Stimulated activated naive CD4-positive, alpha-beta T cell (primary cell): ENCODE measurements around the gene ZNF496.

ENCODE experiments used
- DNase-seq, 6 experiments: peaks; one replicate each; lab custom pipeline; 2025; lab: John Stamatoyannopoulos, UW

ZNF496 gene

DNA sequence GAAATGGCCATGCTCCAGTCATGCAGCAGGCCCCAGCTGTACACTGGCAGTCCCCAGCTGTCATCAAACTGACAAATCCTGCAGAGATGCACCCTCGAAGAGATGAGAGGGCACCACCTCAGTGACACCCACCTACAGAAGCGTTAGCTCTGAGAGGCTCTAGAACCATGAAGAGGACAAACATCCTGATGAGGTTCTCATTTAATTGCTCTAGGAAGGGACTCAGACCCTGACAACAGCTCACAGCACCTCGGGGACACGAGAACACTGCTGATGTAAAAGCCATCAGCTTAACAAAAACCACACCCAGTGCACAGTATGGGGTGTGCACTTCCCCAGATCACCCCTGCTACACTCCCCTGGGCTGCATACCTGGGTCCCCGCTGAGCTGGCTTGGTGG lies 3.4 kb downstream of the ZNF496 start:
- DNase-seq, result no peak

DNA sequence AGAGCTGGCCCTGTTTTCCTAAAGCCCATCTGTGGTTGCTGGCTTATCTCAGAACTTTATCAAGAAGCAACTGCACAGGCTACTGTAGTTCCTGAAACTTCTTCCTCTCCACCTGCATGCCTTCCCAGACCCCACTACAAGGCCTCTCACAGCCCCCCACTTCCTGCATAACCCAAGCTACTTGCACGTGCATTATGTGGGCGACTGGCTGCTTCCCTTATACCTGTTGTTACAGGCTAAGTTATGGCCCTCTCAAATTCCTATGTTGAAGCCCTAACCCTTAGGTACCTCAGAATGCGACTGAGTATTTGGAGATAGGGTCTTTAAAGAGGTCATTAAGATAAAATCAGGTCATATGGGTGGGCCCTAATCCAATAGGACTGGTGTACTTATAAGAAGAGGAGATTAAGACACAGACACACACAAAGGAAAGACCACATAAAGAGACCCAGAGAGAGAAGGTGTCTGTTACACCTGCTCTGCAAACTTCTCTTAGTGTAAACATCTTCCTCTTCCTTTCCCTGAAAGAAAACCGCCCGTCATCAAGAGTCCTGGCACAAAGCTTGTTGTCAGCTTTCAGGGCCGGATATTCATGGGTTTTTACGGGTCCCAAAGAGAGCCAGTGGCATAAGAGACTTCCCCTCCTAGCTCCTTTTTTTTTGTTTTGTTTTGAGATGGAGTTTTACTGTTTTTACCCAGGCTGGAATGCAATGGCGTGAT lies 5.1 kb downstream of the ZNF496 start:
- peak in 2 of 6 experiments; percentile 18 to 48 for DNase-seq

- no peak for DNase-seq
Observed at GRCh38 chr1:247324923-247325322, 6.7 kb downstream of the ZNF496 start.

GRCh38 chr1:247324204-247324787 lies 7.4 kb downstream of the ZNF496 start:
- DNase-seq, result no peak

GRCh38 chr1:247322849-247323586 lies 8.6 kb downstream of the ZNF496 start:
- peak in 3 of 6 experiments; percentile 5 to 59 (median 14) for DNase-seq

DNA sequence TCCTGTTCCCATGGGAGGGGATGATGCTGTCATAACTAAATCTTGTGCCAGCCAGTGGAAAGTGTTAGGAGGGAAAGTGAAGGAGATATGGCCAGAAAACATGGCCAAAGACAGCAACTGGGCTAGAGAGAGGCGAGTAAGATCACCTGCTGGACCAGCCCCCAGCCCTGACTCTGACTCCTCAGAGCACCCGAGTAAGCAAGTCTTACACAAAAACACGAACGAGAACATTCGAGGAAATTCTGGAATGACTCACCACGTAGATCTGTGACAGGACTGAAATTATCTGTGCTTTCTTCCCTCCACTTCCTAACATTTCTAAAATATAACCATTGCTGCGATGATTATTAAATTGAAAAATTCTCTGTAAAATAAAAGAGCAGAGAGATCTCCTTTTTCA lies 9.2 kb downstream of the ZNF496 start:
- DNase-seq, result no peak

GRCh38 chr1:247317702-247318101 lies 14.0 kb downstream of the ZNF496 start:
- no peak for DNase-seq

- no peak for DNase-seq
Observed at GRCh38 chr1:247316590-247317197, 15.0 kb downstream of the ZNF496 start.

- DNase-seq, result no peak
Observed at GRCh38 chr1:247304031-247304430, 27.6 kb downstream of the ZNF496 start.

DNA sequence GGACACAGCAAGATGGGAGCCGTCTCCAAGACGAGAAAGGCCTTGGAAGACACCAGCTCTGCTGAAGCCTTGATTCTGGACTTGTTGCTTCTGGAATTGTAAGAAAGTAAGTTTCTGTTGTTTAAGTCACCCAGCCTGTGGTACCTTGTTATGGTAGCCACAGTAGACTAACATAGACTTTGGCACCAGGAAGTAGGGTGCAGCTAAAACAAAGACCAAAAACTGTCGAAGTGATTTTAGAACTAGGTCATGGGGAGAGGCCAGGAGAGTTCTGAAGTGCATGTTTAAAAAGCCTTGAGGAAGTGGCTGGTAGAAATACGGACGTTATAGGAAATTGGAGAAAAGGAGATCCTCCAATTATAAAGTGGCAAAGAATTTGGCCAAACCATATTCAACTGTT lies 28.5 kb downstream of the ZNF496 start:
- DNase-seq, result no peak

DNA sequence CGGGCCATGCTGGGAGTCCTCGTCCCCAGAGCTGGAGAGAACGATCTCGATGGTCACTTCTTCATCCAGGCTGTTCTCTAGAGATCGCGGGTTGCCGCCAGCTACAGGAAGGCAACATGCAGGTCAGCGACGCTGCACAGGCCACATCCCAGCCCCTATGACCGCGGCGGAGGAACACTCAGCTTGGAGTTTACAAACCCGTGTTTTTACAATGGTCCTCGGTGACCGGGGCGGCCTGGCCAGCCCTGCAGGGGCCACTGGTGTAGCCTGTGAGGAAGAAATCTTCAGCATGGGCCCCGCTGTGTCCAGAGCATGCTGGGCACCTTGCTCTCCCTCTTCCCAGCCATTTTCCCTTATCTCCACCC lies 30.5 kb downstream of the ZNF496 start:
- no peak for DNase-seq

DNA sequence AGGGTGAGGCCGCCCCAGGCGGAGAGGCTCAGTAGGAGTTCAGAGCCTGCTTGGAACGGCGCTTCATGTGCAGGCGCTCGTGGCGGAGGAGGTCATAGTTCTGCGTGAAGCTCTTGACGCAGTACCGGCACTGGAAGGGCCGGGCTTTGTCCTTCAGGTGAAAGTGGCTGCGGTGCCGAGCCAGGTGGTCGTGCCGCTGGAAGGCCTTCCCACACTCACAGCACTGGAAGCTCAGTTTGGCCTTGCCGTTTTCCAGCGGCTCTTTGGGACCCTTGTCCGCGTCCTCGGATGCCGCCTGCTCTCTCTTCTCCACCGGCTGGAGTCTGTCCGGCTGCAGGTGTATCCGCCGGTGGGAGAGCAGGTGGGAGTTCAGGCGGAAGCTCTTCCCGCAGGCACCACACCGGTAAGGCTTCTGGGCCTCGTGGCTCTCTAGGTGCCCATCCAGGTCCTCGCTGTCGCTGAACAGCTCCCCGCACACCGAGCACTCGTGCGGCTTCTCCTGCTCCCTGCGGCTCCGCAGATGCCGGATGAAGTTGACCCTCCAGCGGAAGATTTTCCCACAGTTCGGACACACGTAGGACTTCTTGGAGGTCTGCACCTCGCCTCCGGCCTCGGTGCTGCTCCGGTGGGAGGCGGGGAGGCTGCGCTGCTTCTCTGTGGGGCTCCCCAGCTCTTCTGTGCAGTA lies 31.0 kb downstream of the ZNF496 start:
- DNase-seq, result no peak

DNA sequence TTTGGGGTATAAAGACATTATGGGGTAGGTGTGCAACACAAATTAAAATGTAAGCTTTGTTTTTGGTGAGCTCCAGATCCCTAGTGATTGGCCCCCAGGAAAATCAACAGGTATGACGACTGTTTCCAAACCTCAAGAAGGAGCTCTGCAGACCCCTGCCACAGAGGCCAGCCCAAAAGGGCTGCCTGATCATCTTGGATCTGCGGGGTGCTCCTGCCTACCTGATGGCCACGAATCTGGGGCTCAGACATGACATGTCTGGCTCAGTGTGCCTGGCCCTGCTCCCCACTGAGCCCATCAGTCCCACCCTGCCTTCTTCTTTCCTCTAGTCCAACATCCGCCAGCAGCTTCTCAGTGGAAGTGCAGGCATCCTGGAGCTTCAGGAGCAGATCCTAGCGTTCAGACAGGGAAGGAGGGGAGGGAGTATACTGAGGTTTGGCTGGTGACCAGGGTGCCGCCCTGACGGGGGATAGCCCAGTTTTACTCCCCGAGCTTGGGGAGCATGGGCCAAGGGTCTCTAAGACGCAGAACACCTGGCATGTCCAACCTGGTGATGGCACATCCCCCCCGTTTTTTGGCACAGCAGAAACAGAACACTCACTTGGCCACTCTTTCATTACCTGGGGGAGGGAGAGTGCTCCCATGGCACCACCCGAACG lies 31.8 kb downstream of the ZNF496 start:
- no peak for DNase-seq

- DNase-seq, result no peak
Observed at GRCh38 chr1:247298701-247299100, 33.0 kb downstream of the ZNF496 start.

GRCh38 chr1:247298124-247298481 lies 33.6 kb downstream of the ZNF496 start:
- no peak for DNase-seq

- DNase-seq, result no peak
Observed at GRCh38 chr1:247297263-247298123, 34.2 kb downstream of the ZNF496 start.

GRCh38 chr1:247296599-247297180 lies 35.0 kb downstream of the ZNF496 start:
- no peak for DNase-seq

DNA sequence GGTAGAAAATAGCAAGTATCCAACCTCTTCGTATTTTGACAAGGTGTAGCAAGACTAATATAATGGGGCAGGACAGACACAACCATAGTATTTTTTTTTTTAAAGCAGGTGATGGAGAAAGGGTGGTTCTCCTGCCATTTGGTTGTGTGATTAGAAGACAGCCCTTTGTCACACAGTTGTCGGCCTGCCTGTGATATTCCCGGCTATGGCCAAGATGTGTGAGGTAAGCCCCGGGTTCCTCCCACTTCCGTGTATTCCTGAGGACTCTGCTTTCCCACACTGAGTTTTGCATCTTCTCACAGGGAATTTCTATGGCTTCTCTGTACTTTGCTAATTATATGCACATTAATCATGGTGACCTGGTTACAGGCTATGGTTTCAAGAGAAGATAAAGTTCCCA lies 35.9 kb downstream of the ZNF496 start:
- no peak for DNase-seq

DNA sequence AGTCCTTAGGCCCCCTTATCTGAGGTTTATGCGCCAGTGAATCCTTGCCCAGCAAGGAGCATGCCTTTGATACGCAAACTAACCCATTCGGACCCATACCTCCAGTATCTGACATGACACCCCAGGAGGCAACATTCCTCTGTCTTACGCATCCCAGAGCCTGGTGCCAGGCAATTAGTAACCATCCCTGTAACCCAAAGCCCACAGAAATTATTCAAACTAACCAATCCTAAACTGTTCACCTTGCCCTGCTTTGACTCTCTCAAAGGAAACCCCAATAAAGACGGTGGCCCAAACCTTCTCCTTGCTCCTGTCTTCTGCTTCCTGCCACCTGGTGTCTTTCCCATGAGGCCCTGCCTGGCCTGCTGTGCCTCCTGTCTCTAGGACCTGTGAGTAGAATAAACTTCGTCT lies 36.4 kb downstream of the ZNF496 start:
- no peak for DNase-seq

DNA sequence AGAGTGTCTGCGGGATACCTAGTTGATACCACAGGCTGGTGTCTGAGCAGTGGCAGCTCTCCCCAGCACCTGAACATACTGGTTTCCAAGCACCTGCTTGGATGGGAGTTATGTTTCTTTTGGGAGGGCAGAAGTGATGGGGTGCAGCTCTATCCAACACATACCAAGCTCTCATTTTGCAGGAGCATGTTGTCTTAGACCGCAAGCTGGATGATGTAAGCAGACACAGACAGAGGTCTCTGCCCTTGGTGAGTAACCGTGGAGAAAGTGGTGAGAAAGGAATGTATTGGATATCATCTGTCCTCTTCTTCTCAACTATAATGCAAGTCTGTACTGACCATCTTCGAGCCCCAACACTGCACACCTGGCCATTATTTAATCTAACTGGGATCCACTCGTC lies 37.4 kb downstream of the ZNF496 start:
- no peak for DNase-seq
